Activated CD4-positive, alpha-beta T cell treated with anti-CD3 and anti-CD28 coated beads for 24 hours (primary cell): ENCODE results near the gene VCP.

ENCODE experiments used
- DNase-seq, 2 donors: peaks; one replicate each; pipeline ENCODE4 v3.0.0-alpha.2; 2020; ENCODE audit warnings: low read depth in 2 of 2

The VCP gene

GRCh38 chr9:35072461-35073278, at the start of gene VCP:
Gene VCP, minus strand, starts transcription at chr9:35072625. Its CDS starts 272 bp downstream, at chr9:35072353.
- DNase-seq = peak; percentile 91 to 93

GRCh38 chr9:35116898-35117551, 44.6 kb upstream of the VCP start:
- DNase-seq = peak; percentile 74 to 86

GRCh38 chr9:35116539-35116897, 44.1 kb upstream of the VCP start:
- DNase-seq = no peak

- DNase-seq = peak; percentile 83 to 90
These were observed 43.5 kb upstream of the VCP start, which contains the start of gene ATOSB for GRCh38 chr9:35115680-35116538. Gene ATOSB, minus strand, starts transcription at chr9:35115862. Its CDS starts 7,588 bp downstream, at chr9:35108274.

- no peak for DNase-seq
These were observed 42.6 kb upstream of the VCP start for GRCh38 chr9:35114840-35115628.

GRCh38 chr9:35114113-35114839, 41.9 kb upstream of the VCP start:
- DNase-seq = peak; percentile 43 to 52

- DNase-seq = no peak
These were observed 40.0 kb upstream of the VCP start for GRCh38 chr9:35112257-35113020.

- DNase-seq = peak; percentile 90 to 93
These were observed 38.8 kb upstream of the VCP start for GRCh38 chr9:35111001-35111933.

GRCh38 chr9:35110327-35110761, 37.9 kb upstream of the VCP start:
- no peak for DNase-seq

- no peak for DNase-seq
These were observed 36.6 kb upstream of the VCP start for GRCh38 chr9:35108946-35109575.

GRCh38 chr9:35108461-35108860, 36.0 kb upstream of the VCP start:
- DNase-seq = no peak

- DNase-seq = no peak
These were observed 35.2 kb upstream of the VCP start for GRCh38 chr9:35107297-35108290.

GRCh38 chr9:35106343-35106730, 33.9 kb upstream of the VCP start:
- DNase-seq = no peak

GRCh38 chr9:35105571-35106342, 33.3 kb upstream of the VCP start:
- no peak for DNase-seq

- DNase-seq = no peak
These were observed 32.7 kb upstream of the VCP start for GRCh38 chr9:35105126-35105525.

- no peak for DNase-seq
These were observed 32.2 kb upstream of the VCP start for GRCh38 chr9:35104586-35104985.
